Upper lobe of left lung (tissue), 6 donors: ENCODE data around the gene PPTC7. TPM values are rescaled to one million over a fixed set of nuclear protein-coding genes. Genes with fewer than 3 reads are reported as not detected.
A peak's percentile ranks its signal among the peaks of the same experiment; 100 is the strongest.
"Not testable (repeated sequence)": the region's sequence is repeated elsewhere in the genome, so short reads cannot be mapped to it uniquely, and the experiment has no call there.

Source experiments
- ATAC-seq, 2 donors: fragments of 200-7000 bp; cut with Tn5 transposase; one replicate each; pipeline ENCODE4 v1.9.1; 2022; ENCODE audit warnings: mild to moderate bottlenecking in 2 of 2, moderate library complexity in 2 of 2; ENCODE audit not compliant: low FRiP score in 2 of 2
- DNase-seq, 2 donors: peaks; one replicate each; pipeline ENCODE4 v3.0.0-alpha.2; 2019 to 2020
- H3K27ac ChIP-seq, 4 donors: fragments of 200-600 bp; sonication (generic); one replicate each; pipeline ENCODE4 v1.5.1; 2016 to 2019
- H3K27me3 ChIP-seq, 4 donors: fragments of 200-600 bp; sonication (generic); one replicate each; pipeline ENCODE4 v1.5.1; 2017 to 2019
- H3K36me3 ChIP-seq, 4 donors: fragments of 200-600 bp; sonication (generic); one replicate each; pipeline ENCODE4 v1.5.1; 2016 to 2019
- H3K4me1 ChIP-seq, 4 donors: fragments of 200-600 bp; sonication (generic); one replicate each; pipeline ENCODE4 v1.5.1; 2018 to 2019
- H3K4me3 ChIP-seq, 4 donors: fragments of 200-600 bp; sonication (generic); one replicate each; pipeline ENCODE4 v1.5.1; 2017 to 2019; ENCODE audit warnings: mild to moderate bottlenecking in 2 of 4, moderate library complexity in 1 of 4
- H3K9me3 ChIP-seq, 4 donors: fragments of 200-600 bp; sonication (generic); one replicate each; pipeline ENCODE4 v1.5.1; 2018 to 2019
- EP300 ChIP-seq, 4 donors: sonication (generic); formaldehyde crosslinking; IDR thresholded peaks; one replicate each; pipeline ENCODE4 v1.5.1; 2017; ENCODE audit warnings: antibody characterized with exemption in 4 of 4, control low read depth in 2 of 4
- POLR2A ChIP-seq, 4 donors: fragments of 450-650 bp; IDR thresholded peaks; one replicate each; pipeline ENCODE4 v1.5.1; 2016 to 2017; ENCODE audit warnings: antibody characterized with exemption in 4 of 4, mild to moderate bottlenecking in 2 of 4
- POLR2AphosphoS5 ChIP-seq, 2 donors: sonication (generic); formaldehyde crosslinking; IDR thresholded peaks; one replicate each; pipeline ENCODE4 v1.5.1; 2017; ENCODE audit warnings: antibody characterized with exemption in 2 of 2
- WGBS, 2 donors: methylation state at CpG; one replicate each; pipeline ENCODE4 v1.1.5; 2017 to 2018; 5-methylcytosine and 5-hydroxymethylcytosine counted together
- total RNA-seq, 6 donors: library from RNA; depleted of rRNA in 4 of 6; stranded (reverse); fragments of >200 nt in 4 of 6; gene quantifications; one replicate each; pipeline versions ENCODE4 v1.1.0 to v1.2.1, GENCODE V29; 2016 to 2021
- TF ChIP-seq, protein P1 (sequence below), 6 experiments: fragments of 450-650 bp in 4 of 6; fragments of 200-600 bp in 2 of 6; sonication (generic) in 2 of 6; IDR thresholded peaks; one replicate each; pipeline ENCODE4 v1.5.1; 2016 to 2019; ENCODE audit warnings: antibody characterized with exemption in 6 of 6
- donor health status: DM: no; HTN: no; CAD: no; lungs with moderate emphysema.
- donor health status: DM: no; HTN: yes; CAD: no; lungs with severe emphysema.

Gene PPTC7
- total RNA-seq, 6 donors from 2014 or later: 22.0 to 40.8 (median 25.2) TPM

DNA sequence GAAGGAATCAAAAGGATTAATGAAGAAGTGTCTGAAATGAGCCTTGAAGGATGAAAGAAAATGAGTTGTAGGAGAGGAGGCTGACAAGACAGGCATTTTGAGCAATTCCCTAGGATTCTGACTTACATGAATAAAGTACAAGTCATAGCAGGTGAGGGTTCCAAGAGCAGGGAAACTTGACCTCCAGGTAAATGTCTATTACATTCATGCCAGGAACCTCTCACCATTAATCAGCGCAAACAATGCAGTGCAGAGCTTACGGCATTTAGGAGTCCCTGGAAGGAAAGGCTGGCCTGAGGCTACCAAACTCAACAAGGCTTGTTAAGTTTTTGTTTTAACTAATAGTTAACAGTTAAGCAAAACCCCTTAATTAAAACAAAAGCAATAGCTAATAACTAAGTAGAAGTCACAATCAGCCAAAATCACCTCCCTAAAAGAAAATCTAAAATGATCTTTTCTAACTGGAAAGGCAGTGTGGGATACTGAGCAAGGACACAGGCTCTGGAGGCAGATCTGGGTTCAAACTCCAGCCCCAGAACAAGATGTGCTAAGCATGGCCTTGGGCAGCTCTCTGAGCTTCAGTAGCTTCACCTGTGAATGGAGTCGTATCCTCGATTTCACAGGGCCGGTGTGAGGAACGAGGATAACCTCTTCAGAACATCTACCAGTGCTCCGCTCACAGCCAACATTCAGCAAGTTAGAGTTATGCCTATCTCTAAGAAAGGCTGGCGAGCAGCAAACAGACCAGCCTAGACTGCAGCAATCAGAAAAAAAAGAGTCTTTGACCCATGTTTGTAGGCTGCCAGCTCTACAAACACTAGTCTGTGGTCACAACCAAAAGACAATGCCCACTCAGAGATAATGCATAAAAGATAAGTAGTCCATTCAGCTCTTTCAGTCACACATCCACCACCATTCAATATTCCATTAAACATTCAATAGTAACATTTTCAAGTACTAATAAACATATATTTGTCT, 16.9 kb downstream of the PPTC7 start:
- peak overlapping the region in 2 of 4 donors; percentile 22 to 46 for H3K27ac ChIP-seq
- 73 to 85% methylated on average over 8 of the region's 8 CpGs for WGBS, 2 donors
- no peak for ATAC-seq

DNA sequence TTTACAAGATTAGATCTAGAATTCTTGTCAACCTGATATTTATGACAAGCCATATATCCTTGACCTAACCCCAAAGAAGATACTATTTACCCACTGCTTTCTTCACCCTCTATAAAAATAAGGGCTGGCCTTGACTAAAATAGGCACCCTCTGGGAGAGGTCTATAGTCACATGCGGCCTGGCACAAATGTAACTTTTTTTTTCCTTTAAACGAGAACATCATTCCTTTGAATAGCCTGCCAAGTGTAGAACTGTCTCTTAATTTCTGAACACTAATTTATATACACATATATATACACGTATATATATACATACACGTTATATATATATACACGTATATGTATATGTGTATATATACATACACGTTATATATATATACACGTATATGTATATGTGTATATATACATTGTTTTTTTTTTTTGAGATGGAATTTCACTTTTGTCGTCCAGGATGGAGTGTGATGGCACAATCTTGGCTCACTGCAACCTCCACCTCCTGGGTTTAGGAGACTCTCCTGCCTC, 18.6 kb downstream of the PPTC7 start:
- ATAC-seq: no peak
- H3K4me1 ChIP-seq: peaks cover 20 to 42% (median 33%) of the 10 kb centered on the region in 4 donors
- WGBS, 2 donors: 77 to 80% methylated on average over 8 of the region's 8 CpGs
- no peaks in the 10 kb centered on the region for H3K27me3 ChIP-seq
- TF ChIP-seq POLR2A (IDR thresholded peaks at IDR 0.05) (no peak), POLR2AphosphoS5 (IDR thresholded peaks at IDR 0.05) (no peak), EP300 (IDR thresholded peaks at IDR 0.05) (no peak)
- TF ChIP-seq, protein P1, sequence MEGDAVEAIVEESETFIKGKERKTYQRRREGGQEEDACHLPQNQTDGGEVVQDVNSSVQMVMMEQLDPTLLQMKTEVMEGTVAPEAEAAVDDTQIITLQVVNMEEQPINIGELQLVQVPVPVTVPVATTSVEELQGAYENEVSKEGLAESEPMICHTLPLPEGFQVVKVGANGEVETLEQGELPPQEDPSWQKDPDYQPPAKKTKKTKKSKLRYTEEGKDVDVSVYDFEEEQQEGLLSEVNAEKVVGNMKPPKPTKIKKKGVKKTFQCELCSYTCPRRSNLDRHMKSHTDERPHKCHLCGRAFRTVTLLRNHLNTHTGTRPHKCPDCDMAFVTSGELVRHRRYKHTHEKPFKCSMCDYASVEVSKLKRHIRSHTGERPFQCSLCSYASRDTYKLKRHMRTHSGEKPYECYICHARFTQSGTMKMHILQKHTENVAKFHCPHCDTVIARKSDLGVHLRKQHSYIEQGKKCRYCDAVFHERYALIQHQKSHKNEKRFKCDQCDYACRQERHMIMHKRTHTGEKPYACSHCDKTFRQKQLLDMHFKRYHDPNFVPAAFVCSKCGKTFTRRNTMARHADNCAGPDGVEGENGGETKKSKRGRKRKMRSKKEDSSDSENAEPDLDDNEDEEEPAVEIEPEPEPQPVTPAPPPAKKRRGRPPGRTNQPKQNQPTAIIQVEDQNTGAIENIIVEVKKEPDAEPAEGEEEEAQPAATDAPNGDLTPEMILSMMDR (IDR thresholded peaks at IDR 0.05): no peak
- H3K9me3 ChIP-seq: no peaks in the 10 kb centered on the region
- no peak overlapping the region for H3K4me3 ChIP-seq
- DNase-seq: no peak
- H3K27ac ChIP-seq: peak overlapping the region in 2 of 4 donors; percentile 9 to 19
- H3K36me3 ChIP-seq: no peaks in the 10 kb centered on the region

More for the DNA sequence above, 16.9 kb downstream of the PPTC7 start:
- peaks cover 0 to 4% (median 2%) of the 10 kb centered on the region in 4 donors for H3K9me3 ChIP-seq
- no peak for TF ChIP-seq POLR2A (IDR thresholded peaks at IDR 0.05)
- no peak for TF ChIP-seq POLR2AphosphoS5 (IDR thresholded peaks at IDR 0.05)
- TF ChIP-seq EP300 (IDR thresholded peaks at IDR 0.05): no peak
- TF ChIP-seq, protein P1 (IDR thresholded peaks at IDR 0.05): no peak
- no peaks in the 10 kb centered on the region for H3K27me3 ChIP-seq
- peaks cover 20 to 42% (median 33%) of the 10 kb centered on the region in 4 donors for H3K4me1 ChIP-seq
- no peak overlapping the region for H3K4me3 ChIP-seq
- DNase-seq: no peak
- H3K36me3 ChIP-seq: no peaks in the 10 kb centered on the region

DNA sequence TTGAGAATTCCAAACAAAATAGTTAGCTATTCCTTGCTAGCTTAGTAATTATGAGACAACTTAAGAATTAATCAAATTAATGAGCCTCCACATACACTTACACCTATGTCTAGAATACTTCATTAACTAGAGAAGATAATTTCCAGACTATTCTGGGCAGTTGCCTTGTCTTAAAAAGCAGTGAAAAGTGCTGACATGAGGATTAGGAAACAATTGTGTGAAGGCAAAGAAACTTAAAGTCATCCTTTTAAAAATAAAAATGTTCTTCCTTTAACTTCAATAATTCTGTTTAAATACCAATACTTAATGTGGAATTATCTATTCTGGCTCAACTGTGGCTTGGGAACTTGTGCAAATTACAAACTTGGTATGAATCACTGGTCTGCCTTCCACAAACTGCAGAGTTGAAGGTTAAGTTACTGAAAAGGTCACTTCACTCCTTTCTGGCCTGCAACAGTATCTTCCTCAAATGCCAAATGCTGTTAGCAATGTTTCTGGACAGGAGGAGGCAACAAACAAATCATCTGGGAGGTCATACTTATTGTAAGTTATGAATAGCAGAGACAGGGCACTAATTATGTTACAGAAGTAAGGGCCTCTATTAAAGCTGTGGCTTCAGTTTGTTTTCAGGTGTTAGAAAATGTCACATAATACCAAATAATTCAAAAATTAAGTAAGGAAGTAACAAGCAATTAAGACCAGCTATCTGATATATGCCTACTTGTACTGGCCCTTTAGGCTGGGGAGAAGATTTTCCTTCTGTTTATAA, 19.2 kb downstream of the PPTC7 start:
- H3K27ac ChIP-seq: peak overlapping the region in 2 of 4 donors; percentile 10 to 19
- H3K4me3 ChIP-seq: no peak overlapping the region
- H3K9me3 ChIP-seq: no peaks in the 10 kb centered on the region
- TF ChIP-seq POLR2AphosphoS5 (IDR thresholded peaks at IDR 0.05) (no peak), POLR2A (IDR thresholded peaks at IDR 0.05) (no peak), EP300 (IDR thresholded peaks at IDR 0.05) (no peak)
- DNase-seq (no peak), ATAC-seq (peak in 1 of 2 donors; percentile 68)
- no peaks in the 10 kb centered on the region for H3K27me3 ChIP-seq
- H3K4me1 ChIP-seq: peaks cover 20 to 42% (median 33%) of the 10 kb centered on the region in 4 donors
- no peaks in the 10 kb centered on the region for H3K36me3 ChIP-seq

DNA sequence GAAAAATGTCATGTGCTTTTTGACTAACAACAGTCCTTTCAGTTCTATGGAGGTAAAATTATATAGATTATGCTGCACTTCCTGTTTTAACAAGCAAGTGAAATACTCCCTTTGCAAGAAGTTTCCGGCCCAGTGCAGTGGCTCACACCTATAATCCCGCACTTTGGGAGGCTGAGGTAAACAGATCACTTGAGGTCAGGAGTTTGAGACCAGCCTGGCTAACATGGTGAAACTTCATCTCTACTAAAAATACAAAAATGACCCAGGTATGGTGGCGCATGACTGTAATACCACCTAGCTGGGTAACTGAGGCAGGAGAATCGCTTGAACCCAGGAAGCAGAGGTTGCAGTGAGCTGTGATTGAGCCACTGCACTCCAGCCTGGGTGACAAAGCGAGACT, 20.7 kb downstream of the PPTC7 start:
- ATAC-seq, H3K9me3 ChIP-seq, DNase-seq, H3K4me3 ChIP-seq, H3K27me3 ChIP-seq, H3K36me3 ChIP-seq: not testable (repeated sequence)
- H3K27ac ChIP-seq: peak overlapping the region in 2 of 4 donors; percentile 20 to 30
- peaks cover 20 to 42% (median 33%) of the 10 kb centered on the region in 4 donors for H3K4me1 ChIP-seq
- 54 to 73% methylated on average over 5 of the region's 5 CpGs for WGBS, 2 donors

DNA sequence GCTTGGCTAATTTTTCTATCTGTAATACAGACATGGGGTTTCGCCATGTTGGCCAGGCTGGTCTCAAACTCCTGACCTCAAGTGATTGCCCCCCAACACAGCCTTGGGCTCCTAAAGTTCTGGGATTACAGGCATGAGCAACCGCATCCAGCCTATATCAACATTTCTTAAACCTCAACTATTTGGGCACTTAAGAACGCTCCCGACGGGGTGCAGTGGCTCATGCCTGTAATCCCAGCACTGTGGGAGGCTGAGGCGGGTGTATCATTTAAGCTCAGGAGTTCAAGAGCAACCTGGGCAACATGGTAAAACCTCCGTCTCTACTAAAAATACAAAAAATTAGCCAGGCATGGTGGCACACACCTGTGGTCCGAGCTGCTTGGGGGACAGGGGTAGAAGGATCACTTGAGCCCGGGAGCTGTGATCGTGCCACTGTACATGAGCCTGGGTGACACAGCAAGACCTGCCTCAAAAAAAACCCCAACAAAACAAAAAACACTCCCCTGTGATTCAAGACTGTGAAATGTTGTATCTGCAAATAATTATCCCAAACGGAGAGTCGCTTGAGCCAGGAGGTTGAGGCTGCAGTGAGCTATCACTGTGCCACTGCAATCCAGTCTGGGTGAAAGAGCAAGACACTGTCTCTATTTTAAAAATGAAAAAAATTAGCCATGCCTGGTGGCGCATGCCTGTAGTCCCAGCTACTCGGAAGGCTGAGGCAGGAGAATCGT, 21.5 kb downstream of the PPTC7 start:
- Histone ChIP-seq H3K27ac (no peak overlapping the region), H3K4me1 (peaks cover 22 to 44% (median 32%) of the 10 kb centered on the region in 4 donors), H3K27me3 (no peaks in the 10 kb centered on the region), H3K4me3 (no peak overlapping the region), H3K36me3 (no peaks in the 10 kb centered on the region), H3K9me3 (no peaks in the 10 kb centered on the region)
- ATAC-seq: no peak
- WGBS, 2 donors: 88 to 91% methylated on average over 14 to 15 of the region's 15 CpGs
- TF ChIP-seq EP300 (IDR thresholded peaks at IDR 0.05) (no peak), POLR2A (IDR thresholded peaks at IDR 0.05) (no peak), POLR2AphosphoS5 (IDR thresholded peaks at IDR 0.05) (no peak)
- TF ChIP-seq, protein P1 (IDR thresholded peaks at IDR 0.05): no peak
- DNase-seq: no peak
